Measurements from ENCODE around the gene SH3RF1.
A peak's percentile ranks its signal among the peaks of the same experiment; 100 is the strongest.

SH3RF1 gene

GRCh38 chr4:169063441-169063840, 207.3 kb downstream of the SH3RF1 start:
- DNase-seq (ENCODE audit: low spot score): no peak

- no peak for DNase-seq (ENCODE audit: low spot score)
Observed at GRCh38 chr4:169062897-169063244, 207.9 kb downstream of the SH3RF1 start.

- no peak for DNase-seq (ENCODE audit: low spot score)
Observed at GRCh38 chr4:169061386-169061785, 209.4 kb downstream of the SH3RF1 start.

- DNase-seq (ENCODE audit: low spot score): no peak
Observed at GRCh38 chr4:169060391-169061091, 210.2 kb downstream of the SH3RF1 start.

GRCh38 chr4:169059306-169060211, 211.2 kb downstream of the SH3RF1 start:
- DNase-seq (ENCODE audit: low spot score): peak; percentile 50

- no peak for DNase-seq (ENCODE audit: low spot score)
Observed at GRCh38 chr4:169058312-169058711, 212.4 kb downstream of the SH3RF1 start.

DNA sequence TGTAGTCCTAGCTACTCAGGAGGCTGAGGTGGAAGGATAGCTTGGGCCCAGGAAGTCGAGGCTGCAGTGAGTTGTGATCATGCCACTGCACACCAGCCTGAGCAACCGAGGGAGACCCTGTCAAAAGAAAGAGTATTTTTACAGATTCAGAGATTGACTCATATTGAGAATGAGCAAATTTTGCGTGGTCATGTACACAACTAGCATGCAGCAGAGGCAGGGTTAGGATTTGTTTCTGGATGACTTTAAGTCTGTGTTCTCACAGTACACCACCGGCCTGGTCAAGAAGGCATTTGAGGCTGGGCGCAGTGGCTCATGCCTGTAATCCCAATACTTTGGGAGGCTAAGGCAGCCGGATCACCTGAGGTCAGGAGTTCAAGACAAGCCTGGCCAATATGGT, 215.9 kb downstream of the SH3RF1 start:
- DNase-seq (ENCODE audit: low spot score): no peak

DNA sequence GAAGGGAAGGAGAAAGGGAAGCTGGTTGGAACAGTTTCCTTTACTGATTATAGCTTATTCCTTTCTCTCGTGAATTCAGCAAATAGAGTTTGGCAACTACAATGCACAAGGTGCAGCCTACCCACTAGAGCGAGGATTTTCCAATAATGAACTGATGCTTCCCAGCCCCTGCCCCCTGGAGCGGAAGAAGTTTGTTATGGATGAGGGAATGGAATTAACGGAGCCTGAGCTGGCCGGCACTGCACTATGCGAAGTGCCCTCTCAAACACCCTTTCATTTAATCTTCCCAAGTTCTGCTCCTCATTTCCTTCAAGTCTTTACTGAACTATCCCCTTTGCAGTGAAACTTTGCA, 218.2 kb downstream of the SH3RF1 start:
- no peak for DNase-seq (ENCODE audit: low spot score)

DNA sequence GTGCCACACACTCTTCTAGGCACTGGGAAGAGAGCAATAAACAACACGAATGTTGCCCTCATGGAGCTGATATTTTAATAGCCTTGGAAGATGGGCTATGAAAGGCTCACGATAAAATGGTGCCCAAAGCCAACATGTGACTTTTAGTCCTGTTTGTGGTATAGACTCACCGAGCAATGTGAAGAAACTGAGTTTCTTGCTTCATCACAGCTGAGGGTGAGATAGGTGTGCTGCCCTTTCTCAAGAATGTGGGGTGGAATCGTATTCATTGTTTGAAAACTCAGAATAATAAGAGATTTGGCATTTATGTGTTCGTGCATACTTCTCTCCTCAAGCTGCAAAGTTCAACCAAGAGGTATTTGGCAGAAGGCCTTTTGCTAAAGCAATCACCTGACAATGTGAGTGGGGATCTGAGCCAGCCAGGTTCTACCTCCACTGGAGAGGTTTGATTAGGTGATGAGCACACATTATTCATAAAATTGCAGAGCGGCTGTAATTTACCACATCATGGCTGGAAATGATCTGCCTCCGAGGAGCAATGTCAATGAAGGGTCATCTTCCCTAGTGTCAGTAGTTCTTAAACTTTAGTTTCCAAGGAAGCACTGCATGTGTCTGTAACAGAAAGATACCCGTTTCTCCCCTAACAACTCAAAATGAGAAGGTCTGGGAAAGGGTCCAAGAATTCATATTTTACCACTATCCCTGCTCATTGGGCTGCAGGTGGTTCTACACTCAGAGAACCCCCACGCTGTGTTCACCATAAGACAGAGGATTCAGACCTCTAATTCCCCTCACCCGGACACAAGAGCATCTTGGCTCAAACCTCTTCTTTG, 218.8 kb downstream of the SH3RF1 start:
- no peak for DNase-seq (ENCODE audit: low spot score)

DNA sequence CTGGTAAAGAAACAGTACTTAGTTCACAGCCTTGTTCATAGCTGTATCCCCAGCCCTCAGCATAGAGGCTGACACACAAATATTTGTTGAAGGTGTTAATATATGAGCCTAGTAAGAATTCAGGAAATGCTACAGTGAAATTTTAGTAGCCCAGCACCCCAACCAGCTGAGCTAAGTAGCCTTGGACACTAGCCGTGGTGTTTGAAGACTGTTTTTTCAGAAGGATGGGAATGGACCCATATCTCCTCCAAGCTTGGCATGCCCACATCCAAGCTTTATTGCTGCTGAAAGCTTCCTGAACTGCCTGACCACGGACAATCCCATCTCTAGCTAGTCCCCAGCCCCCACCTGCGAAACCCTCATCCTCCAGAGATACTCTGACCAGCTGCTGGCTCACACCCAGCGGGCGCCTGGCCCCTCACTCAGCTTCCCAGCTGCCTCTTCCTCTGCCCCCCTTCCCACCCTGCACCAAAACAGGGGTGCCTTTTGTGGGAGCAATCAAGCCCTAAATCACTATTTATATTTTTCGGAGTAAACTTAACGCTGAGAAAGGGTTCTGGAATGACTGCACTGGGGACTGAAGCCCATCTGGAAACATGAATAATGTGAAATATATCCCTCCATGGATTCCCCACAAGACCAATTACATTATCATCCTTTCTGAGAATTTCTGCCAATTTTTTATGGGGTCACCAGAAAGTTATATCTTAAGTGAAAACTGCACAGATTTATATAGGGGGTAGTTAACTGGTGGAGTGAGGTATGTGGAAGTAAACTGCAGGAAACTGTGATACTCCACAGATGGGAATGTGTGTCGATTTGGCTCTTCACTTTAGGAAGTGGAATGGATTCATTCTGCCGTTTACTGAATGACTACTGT, 219.6 kb downstream of the SH3RF1 start:
- DNase-seq (ENCODE audit: low spot score): no peak

DNA sequence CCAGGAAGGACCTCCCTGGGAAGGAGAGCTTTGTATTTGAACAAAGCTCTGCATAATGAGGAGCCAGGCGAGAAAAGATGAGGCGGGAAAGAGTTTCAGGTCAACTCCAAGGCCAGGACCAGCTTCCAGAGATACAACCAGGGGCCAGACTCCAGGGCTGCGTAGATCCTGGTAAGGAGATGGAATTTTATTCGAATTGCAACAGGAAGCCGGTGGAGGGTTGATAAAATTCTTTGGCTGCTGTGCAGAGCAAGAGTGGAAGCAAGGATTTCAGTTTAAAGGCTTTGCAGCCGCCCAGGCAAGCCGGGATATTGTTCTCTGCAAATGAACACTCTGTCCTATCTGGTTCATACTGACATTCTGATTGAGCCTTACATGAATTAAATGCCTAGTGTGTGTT, 220.5 kb downstream of the SH3RF1 start:
- DNase-seq (ENCODE audit: low spot score): no peak

GRCh38 chr4:169048868-169049414, 221.8 kb downstream of the SH3RF1 start:
- DNase-seq (ENCODE audit: low spot score): no peak

DNA sequence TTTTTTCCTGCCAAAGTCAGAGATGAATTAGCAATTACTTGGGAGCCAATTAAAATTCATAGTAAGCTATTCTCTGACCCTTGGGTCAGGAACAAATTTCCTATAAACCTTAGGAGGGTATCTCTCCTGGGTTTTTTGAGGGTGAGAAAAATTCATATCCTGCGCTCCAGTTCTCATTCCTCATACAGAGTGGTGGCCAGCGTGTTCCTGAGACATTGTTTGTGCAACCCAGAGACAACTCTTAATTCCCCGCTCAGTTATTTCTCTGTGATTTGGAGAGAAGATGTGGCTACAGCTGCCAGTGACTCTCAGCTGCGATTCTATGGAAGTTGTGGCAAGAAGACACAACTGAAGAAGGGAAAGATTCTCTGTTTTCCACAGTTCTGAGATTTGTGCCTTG, 222.8 kb downstream of the SH3RF1 start:
- DNase-seq (ENCODE audit: low spot score): no peak

DNA sequence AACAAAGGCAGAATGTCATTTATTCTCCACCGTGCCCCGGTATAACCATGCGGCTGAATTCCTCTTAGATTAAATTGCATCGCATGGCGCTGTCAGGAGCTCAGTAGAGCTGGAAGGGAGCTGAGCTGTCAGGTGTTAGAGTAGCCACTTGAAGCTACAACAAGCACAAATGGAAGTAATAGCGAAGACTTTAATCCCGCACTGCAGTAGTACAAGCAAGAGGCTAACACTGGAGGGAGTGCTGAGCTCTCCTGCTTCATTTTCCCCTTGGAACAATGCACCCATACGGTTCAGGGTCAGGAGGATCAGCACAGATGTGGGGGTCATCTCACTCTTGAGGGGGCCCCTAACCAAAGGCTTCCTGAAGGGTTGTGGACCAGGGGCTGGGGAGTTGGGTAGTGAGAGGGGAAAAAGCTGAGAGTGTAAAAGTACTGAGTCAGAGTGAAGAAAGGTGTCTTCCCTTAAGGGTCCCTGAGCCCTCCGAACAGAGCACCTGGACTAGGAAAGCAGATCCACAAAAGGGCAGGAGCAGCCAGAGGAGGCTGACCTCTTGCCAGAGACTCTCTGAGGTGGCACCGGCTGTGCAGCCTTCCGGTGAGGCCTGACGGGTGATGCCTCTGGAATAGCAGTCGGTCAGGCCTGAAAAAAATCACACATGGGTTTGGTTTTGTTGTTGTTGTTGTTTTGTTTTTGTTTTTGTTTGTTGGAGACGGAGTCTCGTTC, 224.7 kb downstream of the SH3RF1 start:
- DNase-seq (ENCODE audit: low spot score): no peak

- DNase-seq (ENCODE audit: low spot score): no peak
Observed at GRCh38 chr4:169044714-169045447, 225.9 kb downstream of the SH3RF1 start.

All from AG20443 (cell line).